Measurements from ENCODE around the gene KLHL21.

- TF ChIP-seq CTCF (IDR thresholded peaks at IDR 0.05) = no peak
- no peak for TF ChIP-seq EP300 (IDR thresholded peaks at IDR 0.05)
Observed at GRCh38 chr1:6546326-6546725, 56.3 kb downstream of the KLHL21 start.
